Tibial artery (tissue), 4 donors: Measurements from ENCODE around the gene LYPLA2.
"Not testable (repeated sequence)": the region's sequence is repeated elsewhere in the genome, so short reads cannot be mapped to it uniquely, and the experiment has no call there.

Source experiments
- DNase-seq, 2 donors: peaks; one replicate each; pipeline ENCODE4 v3.0.0-alpha.2; 2019
- H3K27ac ChIP-seq, 2 donors: fragments of 200-600 bp; sonication (generic) in 1 of 2; 1 replicate in 1 of 2; 2 replicates in 1 of 2; pipeline ENCODE4 v1.5.1; 2018 to 2019; ENCODE audit warnings: mild to moderate bottlenecking in 1 of 2
- H3K27me3 ChIP-seq, 2 donors: fragments of 200-600 bp; sonication (generic) in 1 of 2; one replicate each; pipeline versions ENCODE4 v1.5.1 to v1.6.0; 2016 to 2019
- H3K36me3 ChIP-seq, 3 donors: fragments of 200-600 bp; sonication (generic) in 2 of 3; one replicate each; pipeline ENCODE4 v1.5.1; 2016 to 2019; ENCODE audit warnings: mild to moderate bottlenecking in 2 of 3
- H3K4me1 ChIP-seq, 4 donors: fragments of 200-600 bp; sonication (generic) in 2 of 4; 1 replicate in 3 of 4; 2 replicates in 1 of 4; pipeline ENCODE4 v1.5.1; 2016 to 2019
- H3K4me3 ChIP-seq, 2 donors: fragments of 200-600 bp; sonication (generic) in 1 of 2; 1 replicate in 1 of 2; 2 replicates in 1 of 2; pipeline ENCODE4 v1.5.1; 2018 to 2019; ENCODE audit warnings: mild to moderate bottlenecking in 2 of 2
- H3K9me3 ChIP-seq, 3 donors: fragments of 200-600 bp; sonication (generic) in 1 of 3; one replicate each; pipeline ENCODE4 v1.5.1; 2016 to 2019
- CTCF ChIP-seq, 2 experiments: fragments of 200-600 bp in 1 of 2; fragments of 450-650 bp in 1 of 2; IDR thresholded peaks; one replicate each; pipeline ENCODE4 v1.5.1; 2017 to 2019; ENCODE audit warnings: antibody characterized with exemption in 2 of 2, mild to moderate bottlenecking in 1 of 2, moderate library complexity in 1 of 2
- intact Hi-C: fragments of 100-400 bp; cut with DNase I; formaldehyde crosslinking; loops from one replicate; pipeline ENCODE4 v1.15.0; 2023; ENCODE audit warnings: low total_unique reads

LYPLA2 gene

GRCh38 chr1:23823767-23824166 is 32.8 kb downstream of the LYPLA2 start:
- H3K27me3 ChIP-seq: no peaks in the 10 kb centered on the region
- no peaks in the 10 kb centered on the region for H3K9me3 ChIP-seq
- H3K4me3 ChIP-seq: no peak overlapping the region
- no peak for DNase-seq
- peaks cover 0 to 11% (median 9%) of the 10 kb centered on the region in 4 donors for H3K4me1 ChIP-seq
- TF ChIP-seq CTCF (IDR thresholded peaks at IDR 0.05): no peak
- H3K27ac ChIP-seq: no peak overlapping the region
- intact Hi-C loops: no loop called here
- peaks cover 0 to 18% (median 6%) of the 10 kb centered on the region in 3 donors for H3K36me3 ChIP-seq

GRCh38 chr1:23824711-23825075 is 33.7 kb downstream of the LYPLA2 start:
- no peaks in the 10 kb centered on the region for H3K27me3 ChIP-seq

GRCh38 chr1:23825076-23825761 is 34.3 kb downstream of the LYPLA2 start, which contains the start of gene HMGCL:
TSS of gene HMGCL (minus strand) at chr1:23825429. CDS start at chr1:23825415, 14 bp downstream.
- TF ChIP-seq CTCF (IDR thresholded peaks at IDR 0.05): peak in 1 of 2 experiments; percentile 4
- intact Hi-C loops: no loop called here

More at GRCh38 chr1:23824711-23825075, 33.7 kb downstream of the LYPLA2 start:
- TF ChIP-seq CTCF (IDR thresholded peaks at IDR 0.05): no peak
- Histone ChIP-seq H3K4me1 (peaks cover 0 to 11% (median 9%) of the 10 kb centered on the region in 4 donors), H3K9me3 (no peaks in the 10 kb centered on the region), H3K27ac (peak overlapping the region; percentile 93 to 95), H3K36me3 (peaks cover 0 to 10% (median under 1%) of the 10 kb centered on the region in 3 donors), H3K4me3 (peak overlapping the region; percentile 87 to 90)
- intact Hi-C loops: no loop called here
- no peak for DNase-seq

GRCh38 chr1:23825762-23826522 is 35.0 kb downstream of the LYPLA2 start:
- H3K9me3 ChIP-seq: no peaks in the 10 kb centered on the region
- TF ChIP-seq CTCF (IDR thresholded peaks at IDR 0.05): no peak
- H3K36me3 ChIP-seq: no peaks in the 10 kb centered on the region
- intact Hi-C loops: no loop called here
- no peaks in the 10 kb centered on the region for H3K27me3 ChIP-seq
- H3K4me3 ChIP-seq: peak overlapping the region; percentile 87 to 90
- H3K27ac ChIP-seq: peak overlapping the region; percentile 93 to 95
- peaks cover 0 to 11% (median 9%) of the 10 kb centered on the region in 4 donors for H3K4me1 ChIP-seq
- no peak for DNase-seq

More at GRCh38 chr1:23825076-23825761, 34.3 kb downstream of the LYPLA2 start, which contains the start of gene HMGCL:
- Histone ChIP-seq H3K9me3 (no peaks in the 10 kb centered on the region), H3K27me3 (no peaks in the 10 kb centered on the region), H3K4me1 (peaks cover 0 to 11% (median 9%) of the 10 kb centered on the region in 4 donors), H3K27ac (peak within 1 kb of the TSS; percentile 93 to 95), H3K4me3 (peak within 1 kb of the TSS; percentile 87 to 90), H3K36me3 (peaks cover 0 to 5% (median 0%) of the 10 kb centered on the region in 3 donors)
- DNase-seq: peak; percentile 92 to 95

DNA sequence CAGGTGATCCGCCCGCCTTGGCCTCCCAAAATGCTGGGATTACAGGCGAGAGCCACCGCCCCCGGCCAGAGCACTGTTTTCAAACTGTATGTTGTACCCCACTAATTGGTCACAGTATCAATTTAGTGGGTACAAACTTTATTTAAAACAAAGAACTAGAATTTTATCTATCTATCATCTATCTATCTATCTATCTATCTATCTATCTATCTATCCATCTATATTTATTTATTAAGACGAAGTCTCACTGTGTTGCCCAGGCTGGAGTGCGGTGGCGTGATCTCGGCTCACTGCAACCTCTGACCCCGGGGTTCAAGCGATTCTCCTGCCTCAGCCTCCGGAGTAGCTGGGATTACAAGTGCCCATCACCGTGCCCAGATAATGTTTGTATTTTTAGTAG is 35.6 kb downstream of the LYPLA2 start:
- H3K4me3 ChIP-seq, intact Hi-C loops, H3K27ac ChIP-seq, H3K9me3 ChIP-seq, H3K27me3 ChIP-seq, DNase-seq, H3K36me3 ChIP-seq: not testable (repeated sequence)
- peaks cover 0 to 11% (median 9%) of the 10 kb centered on the region in 4 donors for H3K4me1 ChIP-seq

- H3K27me3 ChIP-seq: no peaks in the 10 kb centered on the region
- H3K4me3 ChIP-seq: no peak overlapping the region
- TF ChIP-seq CTCF (IDR thresholded peaks at IDR 0.05): no peak
- intact Hi-C loops: no loop called here
- peaks cover 0 to 11% (median 9%) of the 10 kb centered on the region in 4 donors for H3K4me1 ChIP-seq
- no peaks in the 10 kb centered on the region for H3K36me3 ChIP-seq
- no peak for DNase-seq
- H3K27ac ChIP-seq: no peak overlapping the region
- H3K9me3 ChIP-seq: no peaks in the 10 kb centered on the region
These were observed 36.8 kb downstream of the LYPLA2 start for GRCh38 chr1:23827717-23828116.

DNA sequence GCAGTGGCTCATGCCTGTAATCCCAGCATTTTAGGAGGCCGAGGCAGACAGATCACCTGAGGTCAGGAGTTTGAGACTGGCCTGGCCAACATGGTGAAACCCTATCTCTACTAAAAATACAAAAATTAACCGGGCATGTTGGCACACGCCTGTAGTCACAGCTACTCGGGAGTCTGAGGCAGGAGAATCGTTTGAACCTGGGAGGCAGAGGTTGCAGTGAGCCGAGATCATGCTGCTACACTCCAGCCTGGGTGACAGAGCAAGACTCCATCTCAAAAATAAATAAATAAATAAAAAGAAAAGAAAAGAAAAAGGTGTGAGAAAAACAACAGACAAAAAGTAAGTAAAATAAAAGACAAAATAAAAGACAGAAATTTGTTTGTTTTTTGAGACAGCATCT is 43.2 kb downstream of the LYPLA2 start:
- intact Hi-C loops, H3K27ac ChIP-seq, H3K4me3 ChIP-seq, H3K9me3 ChIP-seq, H3K27me3 ChIP-seq, DNase-seq, H3K36me3 ChIP-seq: not testable (repeated sequence)
- peaks cover 0 to 13% (median 8%) of the 10 kb centered on the region in 4 donors for H3K4me1 ChIP-seq
